Colonic mucosa (tissue), 4 donors: ENCODE data around the gene KRT86. TPM values are rescaled to one million over a fixed set of nuclear protein-coding genes. Genes with fewer than 3 reads are reported as not detected.

Experiments used
- DNase-seq: peaks from one replicate; pipeline ENCODE4 v3.0.0-alpha.2; 2020
- H3K27ac ChIP-seq: fragments of 200-600 bp; one replicate; pipeline ENCODE4 v1.8.0; 2021
- H3K27me3 ChIP-seq: fragments of 200-600 bp; one replicate; pipeline ENCODE4 v1.8.0; 2021
- H3K36me3 ChIP-seq: fragments of 200-600 bp; one replicate; pipeline ENCODE4 v1.8.0; 2021
- H3K4me1 ChIP-seq: fragments of 200-600 bp; one replicate; pipeline ENCODE4 v1.8.0; 2021; ENCODE audit warnings: mild to moderate bottlenecking
- H3K4me3 ChIP-seq: fragments of 200-600 bp; one replicate; pipeline ENCODE4 v1.8.0; 2021
- H3K9ac ChIP-seq, 2 donors: one replicate each; pipeline ENCODE4 v1.7.0; 2013; ENCODE audit warnings: control low read depth in 2 of 2, low read depth in 2 of 2, low read length in 2 of 2
- H3K9me3 ChIP-seq: fragments of 200-600 bp; one replicate; pipeline ENCODE4 v1.8.0; 2021
- CTCF ChIP-seq: fragments of 200-600 bp; IDR thresholded peaks from one replicate; pipeline ENCODE4 v1.8.0; 2022; ENCODE audit warnings: antibody characterized with exemption, mild to moderate bottlenecking
- intact Hi-C: fragments of 100-400 bp; cut with DNase I; formaldehyde crosslinking; loops from one replicate; pipeline ENCODE4 v1.14.1; 2022
- total RNA-seq, 2 donors: library from RNA; stranded (reverse); fragmentation: NEBNext Ultra II Directional in 1 of 2; extraction: Animal tissue kit (Norgen Biotek cat#: 25700) in 1 of 2; gene quantifications; one replicate each; pipeline ENCODE4 v1.2.1, GENCODE V29; 2021
- donor health status: healthy.
- donor health status: DM: no; HTN: no; CAD: no.
- donor health status: DM: no; HTN: no; CAD: no.

The KRT86 gene
- total RNA-seq, 2 donors from 2014 or later = 0.16 TPM; not detected in 1

GRCh38 chr12:52266514-52266913 lies 7.9 kb upstream of the KRT86 start:
- H3K9me3 ChIP-seq = no peaks in the 10 kb centered on the region
- DNase-seq = no peak
- no peak overlapping the region for H3K9ac ChIP-seq
- intact Hi-C loops = no loop called here
- no peaks in the 10 kb centered on the region for H3K4me1 ChIP-seq
- H3K27ac ChIP-seq = no peak overlapping the region
- TF ChIP-seq CTCF = no peak
- H3K36me3 ChIP-seq = no peaks in the 10 kb centered on the region
- H3K4me3 ChIP-seq = no peak overlapping the region
- H3K27me3 ChIP-seq = no peaks in the 10 kb centered on the region

GRCh38 chr12:52267266-52267665 lies 7.2 kb upstream of the KRT86 start:
- H3K9me3 ChIP-seq = no peaks in the 10 kb centered on the region
- no peaks in the 10 kb centered on the region for H3K4me1 ChIP-seq
- no peak overlapping the region for H3K9ac ChIP-seq
- intact Hi-C loops = no loop called here
- no peaks in the 10 kb centered on the region for H3K27me3 ChIP-seq
- no peak overlapping the region for H3K27ac ChIP-seq
- no peak for TF ChIP-seq CTCF
- H3K4me3 ChIP-seq = no peak overlapping the region
- no peaks in the 10 kb centered on the region for H3K36me3 ChIP-seq
- DNase-seq = no peak

- no peak for TF ChIP-seq CTCF
- no peak for DNase-seq
- intact Hi-C loops = no loop called here
- Histone ChIP-seq H3K9me3 (no peaks in the 10 kb centered on the region), H3K27me3 (no peaks in the 10 kb centered on the region), H3K36me3 (no peaks in the 10 kb centered on the region), H3K4me1 (no peaks in the 10 kb centered on the region), H3K9ac (no peak overlapping the region), H3K27ac (no peak overlapping the region), H3K4me3 (no peak overlapping the region)
These were observed 6.7 kb upstream of the KRT86 start for GRCh38 chr12:52267699-52268098.

GRCh38 chr12:52268212-52268611 lies 6.2 kb upstream of the KRT86 start:
- Histone ChIP-seq H3K27ac (no peak overlapping the region), H3K36me3 (no peaks in the 10 kb centered on the region), H3K4me3 (no peak overlapping the region), H3K4me1 (no peaks in the 10 kb centered on the region), H3K9ac (no peak overlapping the region), H3K27me3 (no peaks in the 10 kb centered on the region), H3K9me3 (no peaks in the 10 kb centered on the region)
- no peak for TF ChIP-seq CTCF
- DNase-seq = no peak
- intact Hi-C loops = no loop called here

GRCh38 chr12:52270541-52271070 lies 3.8 kb upstream of the KRT86 start:
- H3K4me1 ChIP-seq = no peaks in the 10 kb centered on the region
- intact Hi-C loops = no loop called here
- no peak for DNase-seq

More at GRCh38 chr12:52270541-52271070, 3.8 kb upstream of the KRT86 start:
- Histone ChIP-seq H3K27ac (no peak overlapping the region), H3K9ac (no peak overlapping the region), H3K36me3 (no peaks in the 10 kb centered on the region), H3K27me3 (no peaks in the 10 kb centered on the region), H3K9me3 (no peaks in the 10 kb centered on the region), H3K4me3 (no peak overlapping the region)
- no peak for TF ChIP-seq CTCF
